ENCODE data around the gene ZNHIT3. TPM values are rescaled to one million over a fixed set of nuclear protein-coding genes. Genes with fewer than 3 reads are reported as not detected.

Gene ZNHIT3
- total RNA-seq, 4 donors from 2014 or later = 19.7 to 34.5 (median 26.3) TPM

DNA sequence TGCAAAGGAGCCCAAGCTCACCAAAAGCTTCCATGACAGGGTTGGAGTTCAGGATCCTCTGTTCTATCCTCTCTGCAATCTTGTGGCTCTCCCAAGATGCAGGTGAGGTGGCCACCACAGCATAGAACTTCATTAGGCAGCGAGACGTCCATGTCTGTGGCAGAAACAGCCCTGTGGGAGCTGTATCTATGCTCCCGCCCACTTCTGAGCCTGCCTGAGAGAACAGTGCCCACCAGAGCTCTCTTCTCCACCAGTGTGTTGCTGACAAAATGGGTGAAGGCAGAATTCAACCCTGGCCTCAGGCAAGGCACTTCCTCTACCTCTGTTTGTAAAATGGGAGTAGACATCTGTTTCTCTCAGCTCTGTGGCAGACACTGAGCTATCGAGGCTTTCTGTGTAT lies 29.4 kb downstream of the ZNHIT3 start:
- peak in 1 of 2 donors; percentile 33 for DNase-seq (ENCODE audit: low spot score in 2 of 2)
- Histone ChIP-seq H3K27ac (no peak overlapping the region), H3K4me3 (no peak overlapping the region), H3K4me1 (no peaks in the 10 kb centered on the region), H3K27me3 (no peaks in the 10 kb centered on the region), H3K36me3 (peaks cover 58% of the 10 kb centered on the region), H3K9me3 (no peaks in the 10 kb centered on the region)
- 98% methylated on average over 4 of the region's 4 CpGs for WGBS
- TF ChIP-seq, protein P1, sequence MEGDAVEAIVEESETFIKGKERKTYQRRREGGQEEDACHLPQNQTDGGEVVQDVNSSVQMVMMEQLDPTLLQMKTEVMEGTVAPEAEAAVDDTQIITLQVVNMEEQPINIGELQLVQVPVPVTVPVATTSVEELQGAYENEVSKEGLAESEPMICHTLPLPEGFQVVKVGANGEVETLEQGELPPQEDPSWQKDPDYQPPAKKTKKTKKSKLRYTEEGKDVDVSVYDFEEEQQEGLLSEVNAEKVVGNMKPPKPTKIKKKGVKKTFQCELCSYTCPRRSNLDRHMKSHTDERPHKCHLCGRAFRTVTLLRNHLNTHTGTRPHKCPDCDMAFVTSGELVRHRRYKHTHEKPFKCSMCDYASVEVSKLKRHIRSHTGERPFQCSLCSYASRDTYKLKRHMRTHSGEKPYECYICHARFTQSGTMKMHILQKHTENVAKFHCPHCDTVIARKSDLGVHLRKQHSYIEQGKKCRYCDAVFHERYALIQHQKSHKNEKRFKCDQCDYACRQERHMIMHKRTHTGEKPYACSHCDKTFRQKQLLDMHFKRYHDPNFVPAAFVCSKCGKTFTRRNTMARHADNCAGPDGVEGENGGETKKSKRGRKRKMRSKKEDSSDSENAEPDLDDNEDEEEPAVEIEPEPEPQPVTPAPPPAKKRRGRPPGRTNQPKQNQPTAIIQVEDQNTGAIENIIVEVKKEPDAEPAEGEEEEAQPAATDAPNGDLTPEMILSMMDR (IDR thresholded peaks at IDR 0.05) = no peak
- TF ChIP-seq EP300 (IDR thresholded peaks at IDR 0.05) = no peak
- TF ChIP-seq POLR2A (IDR thresholded peaks at IDR 0.05) = no peak
- no peak for TF ChIP-seq POLR2AphosphoS5 (IDR thresholded peaks at IDR 0.05)

DNA sequence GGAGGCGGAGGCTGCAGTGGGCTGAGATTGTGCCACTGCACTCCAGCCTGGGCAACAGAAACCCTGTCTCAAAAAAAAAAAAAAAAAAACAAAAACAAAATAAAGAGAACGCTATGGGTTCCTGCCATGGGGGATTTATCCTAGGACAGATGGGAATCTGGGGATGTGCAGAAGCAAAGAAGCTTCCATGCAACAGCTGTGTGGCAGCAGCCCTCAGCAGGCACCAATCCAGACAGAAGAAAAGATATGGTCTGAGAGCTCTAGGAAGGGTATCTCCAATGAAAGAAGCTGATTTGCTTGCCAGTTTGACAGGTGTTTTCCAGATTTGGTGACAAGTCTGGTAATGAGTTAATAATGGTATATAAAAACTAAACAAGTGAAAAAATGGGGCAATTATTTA lies 36.6 kb downstream of the ZNHIT3 start:
- Histone ChIP-seq H3K4me1 (no peaks in the 10 kb centered on the region), H3K27ac (no peak overlapping the region), H3K4me3 (no peak overlapping the region), H3K27me3 (no peaks in the 10 kb centered on the region), H3K36me3 (peaks cover 53% of the 10 kb centered on the region), H3K9me3 (no peaks in the 10 kb centered on the region)
- 86% methylated on average over 2 of the region's 2 CpGs for WGBS
- DNase-seq (ENCODE audit: low spot score in 2 of 2) = no peak
- no peak for TF ChIP-seq POLR2A (IDR thresholded peaks at IDR 0.05)
- no peak for TF ChIP-seq POLR2AphosphoS5 (IDR thresholded peaks at IDR 0.05)
- TF ChIP-seq, protein P1 (IDR thresholded peaks at IDR 0.05) = no peak
- TF ChIP-seq EP300 (IDR thresholded peaks at IDR 0.05) = no peak

GRCh38 chr17:36524428-36524876 lies 38.0 kb downstream of the ZNHIT3 start:
- peaks cover 65% of the 10 kb centered on the region for H3K36me3 ChIP-seq
- DNase-seq (ENCODE audit: low spot score in 2 of 2) = peak in 1 of 2 donors; percentile 22
- WGBS = 97% methylated on average over 4 of the region's 4 CpGs
- H3K9me3 ChIP-seq = no peaks in the 10 kb centered on the region
- H3K4me1 ChIP-seq = no peaks in the 10 kb centered on the region
- TF ChIP-seq, protein P1 (IDR thresholded peaks at IDR 0.05) = no peak
- no peak for TF ChIP-seq EP300 (IDR thresholded peaks at IDR 0.05)
- H3K27ac ChIP-seq = no peak overlapping the region
- no peak overlapping the region for H3K4me3 ChIP-seq
- no peaks in the 10 kb centered on the region for H3K27me3 ChIP-seq

DNA sequence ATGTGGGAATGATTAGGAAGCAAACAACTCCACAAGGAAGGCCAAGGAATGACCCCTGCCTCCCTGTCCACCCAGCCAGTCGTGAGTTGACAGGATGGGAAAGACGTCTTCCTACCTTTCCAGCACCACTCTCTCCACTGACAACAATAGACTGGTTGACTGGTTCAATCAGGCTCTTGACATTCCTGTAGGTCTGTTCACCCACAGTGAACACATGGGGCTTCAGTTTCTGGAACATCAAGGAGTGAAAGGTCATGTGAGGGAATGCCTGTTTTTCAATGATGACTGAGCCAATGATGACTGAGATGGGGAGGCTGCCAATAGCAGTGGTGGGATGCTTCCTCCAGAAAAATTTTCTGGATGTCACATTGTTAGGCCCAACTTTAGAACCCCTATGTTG lies 38.6 kb downstream of the ZNHIT3 start:
- H3K4me3 ChIP-seq = no peak overlapping the region
- no peaks in the 10 kb centered on the region for H3K9me3 ChIP-seq
- H3K27me3 ChIP-seq = no peaks in the 10 kb centered on the region
- WGBS = 86% methylated on average over 2 of the region's 2 CpGs
- H3K27ac ChIP-seq = no peak overlapping the region
- TF ChIP-seq, protein P1 (IDR thresholded peaks at IDR 0.05) = no peak
- TF ChIP-seq POLR2AphosphoS5 (IDR thresholded peaks at IDR 0.05) = no peak
- no peak for TF ChIP-seq POLR2A (IDR thresholded peaks at IDR 0.05)
- no peak for TF ChIP-seq EP300 (IDR thresholded peaks at IDR 0.05)
- DNase-seq (ENCODE audit: low spot score in 2 of 2) = peak in 1 of 2 donors; percentile 32
- no peaks in the 10 kb centered on the region for H3K4me1 ChIP-seq
- H3K36me3 ChIP-seq = peaks cover 71% of the 10 kb centered on the region

- 92% methylated on average over 6 of the region's 6 CpGs for WGBS
- peak in 1 of 2 donors; percentile 30 for DNase-seq (ENCODE audit: low spot score in 2 of 2)
- H3K36me3 ChIP-seq = peaks cover 72% of the 10 kb centered on the region
Measured at GRCh38 chr17:36525888-36526287, 39.4 kb downstream of the ZNHIT3 start.

More at GRCh38 chr17:36525888-36526287, 39.4 kb downstream of the ZNHIT3 start:
- Histone ChIP-seq H3K9me3 (no peaks in the 10 kb centered on the region), H3K4me3 (no peak overlapping the region), H3K27ac (no peak overlapping the region), H3K4me1 (no peaks in the 10 kb centered on the region), H3K27me3 (no peaks in the 10 kb centered on the region)
- TF ChIP-seq POLR2AphosphoS5 (IDR thresholded peaks at IDR 0.05) (no peak), POLR2A (IDR thresholded peaks at IDR 0.05) (no peak), EP300 (IDR thresholded peaks at IDR 0.05) (no peak)
- TF ChIP-seq, protein P1 (IDR thresholded peaks at IDR 0.05) = no peak

Measured in suprapubic skin (tissue), 4 donors.